Activated gamma-delta T cell treated with anti-CD3 and anti-CD28 coated beads, Interleukin-2, amount 50 U/mL, for 16 hours (primary cell): Measurements from ENCODE around the gene POLG.
"Not testable (repeated sequence)": the region's sequence is repeated elsewhere in the genome, so short reads cannot be mapped to it uniquely, and the experiment has no call there.

Experiments
- DNase-seq: peaks from one replicate; pipeline ENCODE4 v3.0.0-alpha.2; 2020; ENCODE audit warnings: low read depth

The POLG gene

GRCh38 chr15:89278307-89278706, 56.3 kb downstream of the POLG start:
- no peak for DNase-seq

DNA sequence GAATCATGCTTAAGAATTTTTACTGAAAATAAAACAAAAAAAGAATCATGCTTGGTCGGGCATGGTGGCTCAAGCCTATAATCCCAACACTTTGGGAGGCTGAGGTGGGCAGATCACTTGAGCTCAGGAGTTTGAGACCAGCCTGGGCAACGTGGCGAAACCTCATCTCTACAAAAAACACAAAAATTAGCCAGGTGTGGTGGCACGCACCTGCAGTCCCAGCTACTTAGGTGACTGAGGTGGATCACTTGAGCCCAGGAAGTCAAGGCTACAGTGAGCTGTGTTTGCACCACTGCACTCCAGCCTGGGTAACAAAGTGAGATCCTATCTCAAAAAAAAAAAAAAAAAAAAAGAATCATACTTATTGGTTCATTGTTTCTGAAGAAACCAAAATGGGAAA, 57.3 kb downstream of the POLG start:
- not testable (repeated sequence) for DNase-seq
